GM12878 (cell line): Measurements from ENCODE around the gene ZG16. TPM values are rescaled to one million over a fixed set of nuclear protein-coding genes. Genes with fewer than 3 reads are reported as not detected.

ENCODE experiments used
- ATAC-seq: fragments of 200-7000 bp; cut with Tn5 transposase; 3 replicates; pipeline ENCODE4 v1.9.1; 2020; ENCODE audit warnings: mild to moderate bottlenecking, moderate library complexity
- BruUV-seq: library from RNA; stranded (reverse); fragments of 400-500 nt; replicated peaks from 2 replicates; lab custom pipeline; 2021; lab: Mats Ljungman, UMichigan
- CTCF ChIA-PET: fragments of 300-600 bp; sonication (Branson Sonifier 250); formaldehyde crosslinking; extraction: SDS; loops from one replicate; lab custom pipeline; 2021; ENCODE audit warnings: inconsistent platforms; lab: Yijun Ruan, JAX
- POLR2A ChIA-PET: fragments of 350-600 bp; formaldehyde crosslinking; extraction: SDS; loops from one replicate; lab custom pipeline; 2021; ENCODE audit warnings: inconsistent platforms; lab: Charles Lee
- RAD21 ChIA-PET: fragments of 300-600 bp; sonication (Branson Sonifier 250); formaldehyde crosslinking; loops from one replicate; lab custom pipeline; 2023; ENCODE audit warnings: antibody characterized with exemption; ENCODE audit not compliant: unreplicated experiment; lab: Charles Lee
- SMC1A ChIA-PET: fragments of 300-600 bp; sonication (Branson Sonifier 250); formaldehyde crosslinking; loops from one replicate; lab custom pipeline; 2023; ENCODE audit not compliant: unreplicated experiment, uncharacterized antibody; lab: Charles Lee
- DNase-seq: peaks from one replicate; pipeline ENCODE4 v3.0.0-alpha.2; 2011; ENCODE audit warnings: low read depth, low spot score
- FAIRE-seq: peaks from 3 replicates; lab custom pipeline; 2011; peaks lifted over from hg19 to GRCh38; lab: Jason Lieb, UNC
- H2AFZ ChIP-seq: 2 replicates; pipeline ENCODE4 v1.6.0; 2011; ENCODE audit warnings: low read depth, low read length, control low read depth; ENCODE audit not compliant: control insufficient read depth
- H3K27ac ChIP-seq: 2 replicates; pipeline ENCODE4 v1.5.1; 2011; ENCODE audit warnings: control low read depth; ENCODE audit not compliant: control insufficient read depth, insufficient read depth
- H3K27me3 ChIP-seq, 2 experiments: replicated peaks in 1 of 2; 2 replicates each; pipeline versions ENCODE4 v1.6.0 to v1.6.1; 2011; ENCODE audit warnings: low read length in 1 of 2; ENCODE audit not compliant: control insufficient read depth in 2 of 2, insufficient read depth in 2 of 2
- H3K36me3 ChIP-seq, 2 experiments: 2 replicates each; pipeline ENCODE4 v1.5.1; 2011; ENCODE audit warnings: low read length in 1 of 2; ENCODE audit not compliant: control insufficient read depth in 2 of 2, insufficient read depth in 2 of 2
- H3K4me1 ChIP-seq: 2 replicates; pipeline ENCODE4 v1.6.1; 2011; ENCODE audit warnings: mild to moderate bottlenecking, low read length, moderate library complexity, mixed read lengths; ENCODE audit not compliant: control insufficient read depth, insufficient read depth
- H3K4me2 ChIP-seq: 2 replicates; pipeline ENCODE4 v1.6.0; 2011; ENCODE audit warnings: control low read depth; ENCODE audit not compliant: control insufficient read depth, insufficient read depth
- H3K4me3 ChIP-seq: fragments of 200-600 bp; sonication (generic); 2 replicates; pipeline ENCODE4 v1.5.1; 2016
- H3K79me2 ChIP-seq: 2 replicates; pipeline ENCODE4 v1.6.0; 2011; ENCODE audit warnings: low read length; ENCODE audit not compliant: control insufficient read depth, insufficient read depth
- H3K9ac ChIP-seq: 2 replicates; pipeline ENCODE4 v1.8.0; 2011; ENCODE audit warnings: low read length, control low read depth, mixed read lengths; ENCODE audit not compliant: control insufficient read depth, insufficient read depth
- H3K9me3 ChIP-seq: replicated peaks from 3 replicates; pipeline ENCODE4 v1.5.1; 2011; ENCODE audit warnings: mild to moderate bottlenecking, low read length; ENCODE audit not compliant: control insufficient read depth, insufficient read depth
- H4K20me1 ChIP-seq: 2 replicates; pipeline ENCODE4 v1.6.0; 2011; ENCODE audit not compliant: control insufficient read depth, insufficient read depth
- BRCA1 ChIP-seq: IDR thresholded peaks from 2 replicates; pipeline ENCODE4 v1.6.1; 2011; ENCODE audit warnings: low read depth, low read length, improper control_type of control experiment
- CBX5 ChIP-seq: sonication (generic); IDR thresholded peaks from 2 replicates; pipeline ENCODE4 v1.6.1; 2016; ENCODE audit warnings: low read depth, moderate library complexity, mild to moderate bottlenecking, inconsistent platforms
- DPF2 ChIP-seq: fragments of 450-650 bp; IDR thresholded peaks from 2 replicates; pipeline ENCODE4 v1.6.1; 2017; ENCODE audit warnings: mild to moderate bottlenecking
- GABPA ChIP-seq: IDR thresholded peaks from 2 replicates; pipeline ENCODE4 v1.6.1; 2014; ENCODE audit warnings: antibody characterized with exemption, low read depth, mild to moderate bottlenecking, inconsistent platforms
- POLR2A ChIP-seq: IDR thresholded peaks from 2 replicates; pipeline ENCODE4 v1.6.1; 2011; ENCODE audit warnings: low read depth, mild to moderate bottlenecking, low read length
- RCOR1 ChIP-seq: conservative IDR thresholded peaks from 2 replicates; pipeline ENCODE4 v1.6.1; 2012; ENCODE audit warnings: low read depth, low read length, improper control_type of control experiment
- SUPT20H ChIP-seq: IDR thresholded peaks from 2 replicates; pipeline ENCODE4 v1.6.1; 2011; ENCODE audit warnings: low read depth, mild to moderate bottlenecking, low read length, moderate library complexity, borderline replicate concordance; ENCODE audit not compliant: control insufficient read depth
- SUZ12 ChIP-seq: fragments of 200-600 bp; sonication (generic); IDR thresholded peaks from one replicate; pipeline ENCODE4 v1.6.1; 2018; ENCODE audit warnings: antibody characterized with exemption, mild to moderate bottlenecking; ENCODE audit not compliant: unreplicated experiment
- TCF7 ChIP-seq: IDR thresholded peaks from 2 replicates; pipeline ENCODE4 v1.6.1; 2014; ENCODE audit warnings: antibody characterized with exemption, borderline replicate concordance
- YY1 ChIP-seq: IDR thresholded peaks from 2 replicates; pipeline ENCODE4 v1.6.1; 2011; ENCODE audit warnings: low read depth, mild to moderate bottlenecking, low read length
- ZNF384 ChIP-seq: IDR thresholded peaks from 2 replicates; pipeline ENCODE4 v1.6.1; 2012; ENCODE audit warnings: low read depth, mild to moderate bottlenecking, low read length, improper control_type of control experiment, borderline replicate concordance
- WGBS: methylation state at CpG from one replicate; pipeline ENCODE4 v1.1.6; 2016; ENCODE audit warnings: low lambda C conversion rate; ENCODE audit not compliant: insufficient replicate concordance, insufficient coverage; ENCODE audit errors: missing lambda C conversion rate; 5-methylcytosine and 5-hydroxymethylcytosine counted together
- in situ Hi-C: fragments of 300-500 bp; cut with MboI; formaldehyde crosslinking; loops from 9 replicates; pipeline ENCODE4 v1.14.3; 2018; ENCODE audit warnings: mixed read lengths
- intact Hi-C: fragments of 100-400 bp; cut with micrococcal nuclease; formaldehyde crosslinking; loops from one replicate; pipeline ENCODE4 v1.14.2; 2022; ENCODE audit not compliant: unreplicated experiment
- polyA plus RNA-seq, 11 experiments: library from polyadenylated mRNA; depleted of rRNA in 4 of 11; unstranded in 6 of 11; stranded (reverse) in 5 of 11; fragments of >200 nt; fragmentation: Nextera tagmentation in 4 of 11; fragmentation: Illumina TruSeq in 1 of 11; extraction: Ambion mirVana in 4 of 11; extraction: Trizol in 1 of 11; gene quantifications; 1 replicate in 1 of 11; 2 replicates in 10 of 11; pipeline versions ENCODE4 v1.2.1 to v1.2.3, GENCODE V29; 2011 to 2016; ENCODE audit warnings: inconsistent platforms in 2 of 11, missing spikeins in 2 of 11, low read depth in 1 of 11
- total RNA-seq, 4 experiments: library from RNA; depleted of rRNA in 3 of 4; stranded (reverse); fragments of >200 nt in 3 of 4; fragmentation: Illumina TruSeq in 1 of 4; extraction: Trizol in 1 of 4; gene quantifications; 2 replicates each; pipeline versions ENCODE4 v1.2.1 to v1.2.3, GENCODE V29; 2013 to 2021
- TF ChIP-seq, protein P1 (sequence below): fragments of 450-650 bp; conservative IDR thresholded peaks from 2 replicates; pipeline ENCODE4 v1.6.1; 2017; ENCODE audit warnings: mild to moderate bottlenecking, moderate library complexity
- TF ChIP-seq, protein P2 (sequence below): IDR thresholded peaks from 2 replicates; pipeline ENCODE4 v1.6.1; 2011; ENCODE audit warnings: low read depth, low read length, improper control_type of control experiment, borderline replicate concordance

The ZG16 gene
- total and polyA plus RNA-seq, 10 of the 15 experiments (the other 5 are each of a cell fraction or from before 2014, with no cell fraction given), result not detected

DNA sequence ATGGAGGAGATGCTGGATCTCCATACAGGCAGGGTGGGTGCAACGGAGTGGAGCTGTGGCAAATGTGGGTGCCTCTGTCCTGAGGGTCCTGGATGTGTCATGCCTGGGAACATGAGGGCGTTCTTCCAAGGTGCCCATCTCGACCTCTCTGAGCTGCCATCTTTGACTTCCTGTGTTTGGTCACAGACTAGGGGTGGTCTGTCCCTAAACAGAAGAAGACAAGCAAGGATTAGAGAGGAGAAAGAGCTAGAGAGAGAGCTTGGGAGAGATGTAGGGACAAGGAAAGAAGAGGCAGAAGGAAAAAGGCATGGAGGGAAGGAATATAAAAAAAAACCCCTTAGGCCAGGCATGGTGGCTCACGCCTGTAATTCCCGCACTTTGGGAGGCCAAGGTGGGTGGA is 3.3 kb upstream of the ZG16 start:
- H4K20me1 ChIP-seq, result no peaks in the 10 kb centered on the region
- no peaks in the 10 kb centered on the region for H3K27me3 ChIP-seq
- DNase-seq, result no peak
- H3K9me3 ChIP-seq, result no peaks in the 10 kb centered on the region
- CTCF ChIA-PET, result interaction anchor here (0.5 to 1.8 kb wide), 3 partner anchors 8 to 12 kb away, joined by 3 to 11 read pairs (median 3); no protein-coding TSS in a partner anchor
- H3K4me1 ChIP-seq, result no peaks in the 10 kb centered on the region
- no peak for FAIRE-seq
- H3K27ac ChIP-seq, result no peak overlapping the region
- no peak for TF ChIP-seq SUZ12
- no peak for TF ChIP-seq BRCA1
- TF ChIP-seq, protein P1, sequence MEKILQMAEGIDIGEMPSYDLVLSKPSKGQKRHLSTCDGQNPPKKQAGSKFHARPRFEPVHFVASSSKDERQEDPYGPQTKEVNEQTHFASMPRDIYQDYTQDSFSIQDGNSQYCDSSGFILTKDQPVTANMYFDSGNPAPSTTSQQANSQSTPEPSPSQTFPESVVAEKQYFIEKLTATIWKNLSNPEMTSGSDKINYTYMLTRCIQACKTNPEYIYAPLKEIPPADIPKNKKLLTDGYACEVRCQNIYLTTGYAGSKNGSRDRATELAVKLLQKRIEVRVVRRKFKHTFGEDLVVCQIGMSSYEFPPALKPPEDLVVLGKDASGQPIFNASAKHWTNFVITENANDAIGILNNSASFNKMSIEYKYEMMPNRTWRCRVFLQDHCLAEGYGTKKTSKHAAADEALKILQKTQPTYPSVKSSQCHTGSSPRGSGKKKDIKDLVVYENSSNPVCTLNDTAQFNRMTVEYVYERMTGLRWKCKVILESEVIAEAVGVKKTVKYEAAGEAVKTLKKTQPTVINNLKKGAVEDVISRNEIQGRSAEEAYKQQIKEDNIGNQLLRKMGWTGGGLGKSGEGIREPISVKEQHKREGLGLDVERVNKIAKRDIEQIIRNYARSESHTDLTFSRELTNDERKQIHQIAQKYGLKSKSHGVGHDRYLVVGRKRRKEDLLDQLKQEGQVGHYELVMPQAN, result no peak
- no peak for TF ChIP-seq TCF7
- TF ChIP-seq RCOR1, result no peak
- no peak for TF ChIP-seq GABPA
- no peak for TF ChIP-seq YY1
- no peak for TF ChIP-seq ZNF384
- TF ChIP-seq CBX5, result no peak
- TF ChIP-seq, protein P2, sequence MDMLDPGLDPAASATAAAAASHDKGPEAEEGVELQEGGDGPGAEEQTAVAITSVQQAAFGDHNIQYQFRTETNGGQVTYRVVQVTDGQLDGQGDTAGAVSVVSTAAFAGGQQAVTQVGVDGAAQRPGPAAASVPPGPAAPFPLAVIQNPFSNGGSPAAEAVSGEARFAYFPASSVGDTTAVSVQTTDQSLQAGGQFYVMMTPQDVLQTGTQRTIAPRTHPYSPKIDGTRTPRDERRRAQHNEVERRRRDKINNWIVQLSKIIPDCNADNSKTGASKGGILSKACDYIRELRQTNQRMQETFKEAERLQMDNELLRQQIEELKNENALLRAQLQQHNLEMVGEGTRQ, result no peak
- TF ChIP-seq SUPT20H, result no peak
- no peak for TF ChIP-seq DPF2
- no peak for TF ChIP-seq POLR2A
- no peaks in the 10 kb centered on the region for H3K79me2 ChIP-seq
- in situ Hi-C loops, result no loop called here
- POLR2A ChIA-PET, result interaction anchor here (0.6 kb wide), 1 partner anchor 38 kb away, joined by 6 read pairs; no protein-coding TSS in a partner anchor
- no TSS peak for BruUV-seq
- no peak for ATAC-seq
- SMC1A ChIA-PET, result interaction anchor here (0.8 to 1.1 kb wide), 2 partner anchors 10 to 15 kb away, joined by 3 read pairs; no protein-coding TSS in a partner anchor
- H3K9ac ChIP-seq, result no peak overlapping the region
- no peak overlapping the region for H2AFZ ChIP-seq
- H3K4me2 ChIP-seq, result no peak overlapping the region
- no peaks in the 10 kb centered on the region for H3K36me3 ChIP-seq
- RAD21 ChIA-PET, result interaction anchor here (0.7 kb wide), 1 partner anchor 368 kb away, joined by 3 read pairs; no protein-coding TSS in a partner anchor
- no peak overlapping the region for H3K4me3 ChIP-seq
- intact Hi-C loops, result no loop called here
- WGBS, result 57% methylated on average over 5 of the region's 5 CpGs
